Pancreas (tissue), 10 donors: ENCODE results near the gene ABCF1. TPM values are rescaled to one million over a fixed set of nuclear protein-coding genes. Genes with fewer than 3 reads are reported as not detected.

Source experiments
- ATAC-seq, 4 donors: fragments of 200-7000 bp; cut with Tn5 transposase; one replicate each; pipeline versions ENCODE4 v1.8.0 to v1.9.1; 2020; ENCODE audit warnings: mild to moderate bottlenecking in 4 of 4, moderate library complexity in 4 of 4
- DNase-seq, 6 donors: peaks; one replicate each; pipeline ENCODE4 v3.0.0-alpha.2; 2020
- FAIRE-seq: peaks from 2 replicates; lab custom pipeline; 2012; peaks lifted over from hg19 to GRCh38; lab: Jason Lieb, UNC
- H3K27ac ChIP-seq, 4 donors: fragments of 200-600 bp; sonication (generic); 1 replicate in 3 of 4; 2 replicates in 1 of 4; pipeline versions ENCODE4 v1.5.0 to v1.8.0; 2020
- H3K27me3 ChIP-seq, 4 donors: fragments of 200-600 bp; one replicate each; pipeline ENCODE4 v1.8.0; 2021
- H3K36me3 ChIP-seq, 3 donors: fragments of 200-600 bp; sonication (generic) in 1 of 3; one replicate each; pipeline versions ENCODE4 v1.5.0 to v1.8.0; 2020 to 2021
- H3K4me1 ChIP-seq, 3 donors: fragments of 200-600 bp; one replicate each; pipeline ENCODE4 v1.8.0; 2021
- H3K4me3 ChIP-seq, 4 donors: fragments of 200-600 bp; sonication (generic) in 2 of 4; one replicate each; pipeline versions ENCODE4 v1.5.0 to v1.8.0; 2020 to 2021
- H3K9me3 ChIP-seq, 4 donors: fragments of 200-600 bp; one replicate each; pipeline ENCODE4 v1.8.0; 2021
- WGBS, 2 donors: extraction: QIAGEN DNeasy Blood & Tissue Kit; methylation state at CpG; one replicate each; pipeline ENCODE4 v1.1.7; 2013; 5-methylcytosine and 5-hydroxymethylcytosine counted together
- intact Hi-C, 3 donors: fragments of 100-400 bp; cut with DNase I; formaldehyde crosslinking; loops; one replicate each; pipeline versions ENCODE4 v1.11.1 to v1.14.2; 2022
- microRNA-seq, 2 donors: library from miRNA; unstranded; fragments of <30 nt; microRNA quantifications; one replicate each; pipeline versions ENCODE4 to v1.1.0, GENCODE V29; 2019 to 2020
- polyA plus RNA-seq, 2 donors: library from polyadenylated mRNA; stranded (reverse); fragments of 200-250 nt; gene quantifications; one replicate each; pipeline ENCODE4 v1.2.3, GENCODE V29; 2013
- total RNA-seq, 6 donors: library from RNA; stranded (reverse); fragmentation: NEBNext Ultra II Directional in 4 of 6; extraction: Animal tissue kit (Norgen Biotek cat#: 25700) in 4 of 6; gene quantifications; one replicate each; pipeline versions ENCODE4 v1.2.1 to v1.2.4, GENCODE V29; 2021 to 2023
- TF ChIP-seq, protein P1 (sequence below), 4 donors: fragments of 200-600 bp; sonication (generic) in 3 of 4; IDR thresholded peaks; one replicate each; pipeline versions ENCODE4 v1.5.0 to v1.8.0; 2021; ENCODE audit warnings: antibody characterized with exemption in 4 of 4
- donor health status: healthy with polysubstance abuse.
- donor health status: DM: no; HTN: no; CAD: no; lungs with moderate emphysema.
- donor health status: DM: no; HTN: no; CAD: no.
- donor health status: control.
- donor health status: control.
- donor health status: Bipolar disorder and iron deficiency.
- donor health status: DM: yes; HTN: yes; CAD: no.
- donor health status: DM: no; HTN: no; CAD: no.
- donor health status: DM: no; HTN: no; CAD: no.
- donor health status: DM: yes; HTN: yes; CAD: no.

Gene ABCF1
- total and polyA plus RNA-seq, 8 donors, result 17.4 to 30.7 (median 24.9) TPM

DNA sequence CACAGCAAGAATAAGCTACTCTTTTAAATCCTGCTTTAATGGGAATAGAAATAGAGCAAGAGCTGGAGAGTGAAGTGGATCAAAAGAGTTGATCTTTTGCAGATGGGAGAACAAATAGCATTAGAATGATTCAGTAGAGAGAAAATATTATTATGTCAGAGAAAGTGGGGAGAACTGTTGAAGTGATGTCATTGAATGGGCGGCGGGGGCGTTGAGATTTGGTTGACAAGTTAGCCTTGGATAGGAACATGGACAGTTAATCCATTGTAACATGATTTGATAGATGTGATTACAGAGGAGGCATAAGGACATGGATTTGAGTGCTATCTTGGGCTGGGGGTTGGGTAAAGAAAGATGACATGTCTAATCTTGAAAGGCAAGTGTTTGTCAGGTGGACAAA lies 64.6 kb downstream of the ABCF1 start:
- ATAC-seq, result no peak
- intact Hi-C loops, result no loop called here
- DNase-seq, result no peak
- no peak overlapping the region for H3K4me3 ChIP-seq
- H3K27me3 ChIP-seq, result no peaks in the 10 kb centered on the region
- 95% methylated on average over 3 of the region's 3 CpGs for WGBS, 2 donors
- H3K9me3 ChIP-seq, result no peaks in the 10 kb centered on the region
- H3K36me3 ChIP-seq, result no peaks in the 10 kb centered on the region
- TF ChIP-seq, protein P1, sequence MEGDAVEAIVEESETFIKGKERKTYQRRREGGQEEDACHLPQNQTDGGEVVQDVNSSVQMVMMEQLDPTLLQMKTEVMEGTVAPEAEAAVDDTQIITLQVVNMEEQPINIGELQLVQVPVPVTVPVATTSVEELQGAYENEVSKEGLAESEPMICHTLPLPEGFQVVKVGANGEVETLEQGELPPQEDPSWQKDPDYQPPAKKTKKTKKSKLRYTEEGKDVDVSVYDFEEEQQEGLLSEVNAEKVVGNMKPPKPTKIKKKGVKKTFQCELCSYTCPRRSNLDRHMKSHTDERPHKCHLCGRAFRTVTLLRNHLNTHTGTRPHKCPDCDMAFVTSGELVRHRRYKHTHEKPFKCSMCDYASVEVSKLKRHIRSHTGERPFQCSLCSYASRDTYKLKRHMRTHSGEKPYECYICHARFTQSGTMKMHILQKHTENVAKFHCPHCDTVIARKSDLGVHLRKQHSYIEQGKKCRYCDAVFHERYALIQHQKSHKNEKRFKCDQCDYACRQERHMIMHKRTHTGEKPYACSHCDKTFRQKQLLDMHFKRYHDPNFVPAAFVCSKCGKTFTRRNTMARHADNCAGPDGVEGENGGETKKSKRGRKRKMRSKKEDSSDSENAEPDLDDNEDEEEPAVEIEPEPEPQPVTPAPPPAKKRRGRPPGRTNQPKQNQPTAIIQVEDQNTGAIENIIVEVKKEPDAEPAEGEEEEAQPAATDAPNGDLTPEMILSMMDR (IDR thresholded peaks at IDR 0.05), result no peak
- FAIRE-seq, result no peak
- no peak overlapping the region for H3K27ac ChIP-seq
- H3K4me1 ChIP-seq, result no peaks in the 10 kb centered on the region

GRCh38 chr6:30640481-30640880 lies 69.2 kb downstream of the ABCF1 start:
- Histone ChIP-seq H3K27me3 (no peaks in the 10 kb centered on the region), H3K27ac (no peak overlapping the region), H3K4me3 (no peak overlapping the region), H3K36me3 (no peaks in the 10 kb centered on the region), H3K4me1 (no peaks in the 10 kb centered on the region), H3K9me3 (no peaks in the 10 kb centered on the region)
- ATAC-seq (peak in 1 of 4 donors; percentile 11), FAIRE-seq (no peak), DNase-seq (no peak)
- TF ChIP-seq, protein P1 (IDR thresholded peaks at IDR 0.05), result no peak
- WGBS, 2 donors, result 79 to 80% methylated on average over 10 of the region's 10 CpGs
- intact Hi-C loops, result no loop called here

GRCh38 chr6:30641048-30641447 lies 69.8 kb downstream of the ABCF1 start:
- 76 to 88% methylated on average over 1 of the region's 1 CpG for WGBS, 2 donors
- ATAC-seq (no peak), DNase-seq (no peak), FAIRE-seq (no peak)
- H3K36me3 ChIP-seq, result no peaks in the 10 kb centered on the region
- intact Hi-C loops, result no loop called here
- H3K27ac ChIP-seq, result no peak overlapping the region
- H3K27me3 ChIP-seq, result no peaks in the 10 kb centered on the region
- no peaks in the 10 kb centered on the region for H3K9me3 ChIP-seq
- H3K4me1 ChIP-seq, result peaks cover 0 to under 1% (median 0%) of the 10 kb centered on the region in 3 donors
- no peak overlapping the region for H3K4me3 ChIP-seq
- TF ChIP-seq, protein P1 (IDR thresholded peaks at IDR 0.05), result no peak

Small RNA genes within 50 kb of the gene (microRNA-seq; reads per million reads assigned to microRNA genes)
- gene MIR877, result 22.8 to 33.3 reads per million in 2 donors

Other genes with a start within 250 kb of the ABCF1 start
- 1 to 10 TPM; 5.6 to 8.6 (median 6.6) TPM for gene TRIM39, start 244.5 kb upstream of the ABCF1 start, total RNA-seq
- 10 to 100 TPM; 10.2 to 12.5 TPM for gene TRIM39, start 244.5 kb upstream of the ABCF1 start, polyA plus RNA-seq
- gene RPP21, start 226.3 kb upstream of the ABCF1 start, total RNA-seq, result 10 to 100 TPM; 21.2 to 31.6 (median 25.8) TPM
- 10 to 100 TPM; 84.2 to 93.1 TPM for gene RPP21, start 226.3 kb upstream of the ABCF1 start, polyA plus RNA-seq
- 100 to 1,000 TPM in 2 of 6 donors, 10 to 100 TPM in 4; 65.7 to 158 (median 81.1) TPM for gene HLA-E, start 81.9 kb upstream of the ABCF1 start, total RNA-seq
- gene HLA-E, start 81.9 kb upstream of the ABCF1 start, polyA plus RNA-seq, result 100 to 1,000 TPM in 1 of 2 donors, 10 to 100 TPM in 1; 85.3 to 131 TPM
- gene GNL1, start 15.0 kb upstream of the ABCF1 start, total RNA-seq, result 10 to 100 TPM; 32.3 to 51.0 (median 38.1) TPM
- gene GNL1, start 15.0 kb upstream of the ABCF1 start, polyA plus RNA-seq, result 10 to 100 TPM; 47.8 to 86.6 TPM
- gene PRR3, start 14.1 kb upstream of the ABCF1 start, total RNA-seq, result 1 to 10 TPM; 2.2 to 4.7 (median 3.1) TPM
- gene PRR3, start 14.1 kb upstream of the ABCF1 start, polyA plus RNA-seq, result 1 to 10 TPM; 6.5 to 8.7 TPM
- gene PPP1R10, start 45.8 kb downstream of the ABCF1 start, total RNA-seq, result 10 to 100 TPM; 34.8 to 57.9 (median 43.0) TPM
- gene PPP1R10, start 45.8 kb downstream of the ABCF1 start, polyA plus RNA-seq, result 10 to 100 TPM; 25.1 to 34.3 TPM
- gene MRPS18B, start 46.4 kb downstream of the ABCF1 start, total RNA-seq, result 10 to 100 TPM; 24.5 to 39.5 (median 29.1) TPM
- 10 to 100 TPM; 22.9 to 41.1 TPM for gene MRPS18B, start 46.4 kb downstream of the ABCF1 start, polyA plus RNA-seq
- gene ATAT1, start 55.4 kb downstream of the ABCF1 start, total RNA-seq, result 1 to 10 TPM; 2.1 to 6.8 (median 2.9) TPM
- 1 to 10 TPM; 6.8 to 9.1 TPM for gene ATAT1, start 55.4 kb downstream of the ABCF1 start, polyA plus RNA-seq
- gene C6orf136, start 75.7 kb downstream of the ABCF1 start, total RNA-seq, result 10 to 100 TPM in 3 of 6 donors, 1 to 10 TPM in 3; 7.9 to 12.9 (median 9.9) TPM
- 10 to 100 TPM; 33.9 to 57.1 TPM for gene C6orf136, start 75.7 kb downstream of the ABCF1 start, polyA plus RNA-seq
- gene DHX16, start 101.6 kb downstream of the ABCF1 start, total RNA-seq, result 10 to 100 TPM; 10.9 to 16.2 (median 13.0) TPM
- 10 to 100 TPM; 41.1 to 44.4 TPM for gene DHX16, start 101.6 kb downstream of the ABCF1 start, polyA plus RNA-seq
- gene PPP1R18, start 115.2 kb downstream of the ABCF1 start, total RNA-seq, result 10 to 100 TPM in 2 of 6 donors, 1 to 10 TPM in 4; 5.3 to 27.2 (median 7.8) TPM
- gene PPP1R18, start 115.2 kb downstream of the ABCF1 start, polyA plus RNA-seq, result 10 to 100 TPM; 25.8 to 27.1 TPM
- 1 to 10 TPM; 3.3 to 7.9 (median 4.6) TPM for gene NRM, start 119.5 kb downstream of the ABCF1 start, total RNA-seq
- 10 to 100 TPM; 18.2 to 23.6 TPM for gene NRM, start 119.5 kb downstream of the ABCF1 start, polyA plus RNA-seq
- 10 to 100 TPM; 12.3 to 18.7 (median 13.5) TPM for gene MDC1, start 145.8 kb downstream of the ABCF1 start, total RNA-seq
- gene MDC1, start 145.8 kb downstream of the ABCF1 start, polyA plus RNA-seq, result 10 to 100 TPM; 18.9 to 28.0 TPM
- gene TUBB, start 148.9 kb downstream of the ABCF1 start, total RNA-seq, result 100 to 1,000 TPM in 4 of 6 donors, 10 to 100 TPM in 2; 66.1 to 171 (median 116) TPM
- 100 to 1,000 TPM in 1 of 2 donors, 10 to 100 TPM in 1; 67.9 to 111 TPM for gene TUBB, start 148.9 kb downstream of the ABCF1 start, polyA plus RNA-seq
- 10 to 100 TPM; 45.7 to 92.2 (median 51.3) TPM for gene FLOT1, start 171.2 kb downstream of the ABCF1 start, total RNA-seq
- gene FLOT1, start 171.2 kb downstream of the ABCF1 start, polyA plus RNA-seq, result 100 to 1,000 TPM; 123 to 151 TPM
- 10 to 100 TPM; 23.0 to 87.5 (median 41.3) TPM for gene IER3, start 173.1 kb downstream of the ABCF1 start, total RNA-seq
- 100 to 1,000 TPM in 1 of 2 donors, 10 to 100 TPM in 1; 99.4 to 174 TPM for gene IER3, start 173.1 kb downstream of the ABCF1 start, polyA plus RNA-seq